GM12864 (cell line): ENCODE measurements around the gene TMEM147.

Source experiments
- DNase-seq: peaks from one replicate; pipeline ENCODE4 v3.0.0-alpha.2; 2011; ENCODE audit warnings: low read depth
- H3K4me3 ChIP-seq: 2 replicates; pipeline ENCODE4 v1.5.1; 2011; ENCODE audit warnings: mild to moderate bottlenecking, low read depth, low read length, control low read depth
- CTCF ChIP-seq: IDR thresholded peaks from 2 replicates; pipeline ENCODE4 v1.5.1; 2011; ENCODE audit warnings: low read depth, mild to moderate bottlenecking, moderate library complexity, low read length, control low read depth, inconsistent platforms; ENCODE audit errors: missing control alignments

Gene TMEM147

GRCh38 chr19:35529241-35530218 is 15.9 kb upstream of the TMEM147 start:
- TF ChIP-seq CTCF = no peak
- DNase-seq = no peak
- no peak overlapping the region for H3K4me3 ChIP-seq

DNA sequence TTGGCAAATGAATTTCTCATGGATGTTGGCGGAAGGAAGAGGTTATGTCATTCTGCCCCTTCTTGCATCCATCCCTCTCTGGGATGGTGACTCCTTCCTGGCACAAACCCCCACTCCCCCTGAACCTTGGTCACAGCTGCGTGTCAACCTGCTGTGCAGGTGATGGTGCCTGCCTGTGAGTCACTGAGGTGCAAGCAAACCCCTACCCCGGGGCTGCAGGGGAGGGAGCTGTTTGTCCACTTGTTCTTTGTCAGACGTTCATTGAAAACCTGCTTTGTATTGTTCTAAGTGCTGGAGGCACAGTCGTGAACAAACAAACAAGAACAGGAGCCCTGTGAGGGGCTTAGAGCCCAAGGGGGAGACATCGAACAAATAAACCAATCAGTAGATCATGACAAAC is 14.1 kb upstream of the TMEM147 start:
- no peak for TF ChIP-seq CTCF
- DNase-seq = no peak
- no peak overlapping the region for H3K4me3 ChIP-seq

GRCh38 chr19:35533201-35533821 is 12.1 kb upstream of the TMEM147 start, which contains the start of gene GAPDHS:
TSS of gene GAPDHS (plus strand) at chr19:35533456. CDS start at chr19:35533528, 72 bp downstream.
- TF ChIP-seq CTCF = no peak
- no peak for DNase-seq
- no peak within 1 kb of the TSS for H3K4me3 ChIP-seq

- no peak for TF ChIP-seq CTCF
- H3K4me3 ChIP-seq = no peak overlapping the region
- DNase-seq = no peak
Observed at GRCh38 chr19:35533822-35534392, 11.5 kb upstream of the TMEM147 start.

DNA sequence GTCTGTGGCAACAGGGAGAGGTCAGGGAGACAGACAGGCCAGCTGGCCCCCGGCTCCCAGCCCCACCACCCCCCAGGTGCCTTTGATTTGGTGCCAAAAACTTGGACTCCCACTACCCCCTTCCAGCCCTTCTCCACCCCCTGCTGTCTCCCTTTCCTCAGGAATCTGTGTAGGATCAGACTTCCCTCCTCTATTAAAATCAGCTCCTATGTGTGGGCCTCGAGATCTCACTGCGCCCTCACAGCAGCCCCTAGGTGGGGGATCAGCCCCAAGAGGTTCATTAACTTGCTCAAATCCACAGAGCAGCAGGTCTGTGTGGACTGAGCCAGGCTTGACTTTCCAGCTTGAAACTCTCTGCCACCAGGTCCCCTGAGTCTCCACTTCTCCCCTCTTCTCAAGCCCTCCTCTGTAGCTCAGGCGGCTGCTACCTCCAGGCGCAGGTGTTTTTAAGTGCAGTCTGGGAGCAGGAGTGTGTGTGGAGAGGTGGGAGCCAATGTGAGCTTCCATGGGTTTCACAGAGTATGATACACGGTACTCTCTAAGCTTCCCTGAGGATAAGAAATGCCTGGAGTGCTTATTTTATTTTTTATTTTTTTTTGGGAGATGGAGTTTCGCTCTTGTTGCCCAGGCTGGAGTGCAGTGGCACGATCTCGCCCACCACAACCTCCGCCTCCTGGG is 10.5 kb upstream of the TMEM147 start:
- no peak overlapping the region for H3K4me3 ChIP-seq
- DNase-seq = no peak
- TF ChIP-seq CTCF = no peak

- DNase-seq = no peak
- TF ChIP-seq CTCF = no peak
- no peak overlapping the region; the same call in 1 of the 2 replicates for H3K4me3 ChIP-seq
Observed at GRCh38 chr19:35539314-35539713, 6.1 kb upstream of the TMEM147 start.
